HL-60 (cell line): Measurements from ENCODE around the gene CD2.

Source experiments
- GABPA ChIP-seq: IDR thresholded peaks from 2 replicates; pipeline ENCODE4 v1.6.1; 2012; ENCODE audit warnings: low read depth
- POLR2AphosphoS5 ChIP-seq: IDR thresholded peaks from 2 replicates; pipeline ENCODE4 v1.6.1; 2012; ENCODE audit warnings: low read depth
- TF ChIP-seq, protein P1 (sequence below): IDR thresholded peaks from one replicate; pipeline ENCODE4 v1.5.1; 2011; ENCODE audit warnings: low read length, control low read depth, inconsistent platforms; ENCODE audit not compliant: insufficient read depth

GRCh38 chr1:116806245-116806644 lies 52.0 kb downstream of the CD2 start:
- TF ChIP-seq POLR2AphosphoS5 (no peak), GABPA (no peak)
- TF ChIP-seq, protein P1, sequence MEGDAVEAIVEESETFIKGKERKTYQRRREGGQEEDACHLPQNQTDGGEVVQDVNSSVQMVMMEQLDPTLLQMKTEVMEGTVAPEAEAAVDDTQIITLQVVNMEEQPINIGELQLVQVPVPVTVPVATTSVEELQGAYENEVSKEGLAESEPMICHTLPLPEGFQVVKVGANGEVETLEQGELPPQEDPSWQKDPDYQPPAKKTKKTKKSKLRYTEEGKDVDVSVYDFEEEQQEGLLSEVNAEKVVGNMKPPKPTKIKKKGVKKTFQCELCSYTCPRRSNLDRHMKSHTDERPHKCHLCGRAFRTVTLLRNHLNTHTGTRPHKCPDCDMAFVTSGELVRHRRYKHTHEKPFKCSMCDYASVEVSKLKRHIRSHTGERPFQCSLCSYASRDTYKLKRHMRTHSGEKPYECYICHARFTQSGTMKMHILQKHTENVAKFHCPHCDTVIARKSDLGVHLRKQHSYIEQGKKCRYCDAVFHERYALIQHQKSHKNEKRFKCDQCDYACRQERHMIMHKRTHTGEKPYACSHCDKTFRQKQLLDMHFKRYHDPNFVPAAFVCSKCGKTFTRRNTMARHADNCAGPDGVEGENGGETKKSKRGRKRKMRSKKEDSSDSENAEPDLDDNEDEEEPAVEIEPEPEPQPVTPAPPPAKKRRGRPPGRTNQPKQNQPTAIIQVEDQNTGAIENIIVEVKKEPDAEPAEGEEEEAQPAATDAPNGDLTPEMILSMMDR: no peak
